HepG2 (cell line): Measurements from ENCODE around the gene GJB1. TPM values are rescaled to one million over a fixed set of nuclear protein-coding genes. Genes with fewer than 3 reads are reported as not detected.

ENCODE experiments used
- CEBPG ChIP-seq: IDR thresholded peaks from 2 replicates; pipeline ENCODE4 v1.6.1; 2016
- KDM1A ChIP-seq: IDR thresholded peaks from 2 replicates; pipeline ENCODE4 v1.6.1; 2016; ENCODE audit warnings: missing compliant biosample characterization
- KDM5B ChIP-seq: sonication (generic); formaldehyde crosslinking; IDR thresholded peaks from 2 replicates; pipeline ENCODE4 v1.4.0; 2020; ENCODE audit warnings: missing genetic modification reagents, mild to moderate bottlenecking, borderline replicate concordance
- KMT2B ChIP-seq: IDR thresholded peaks from 2 replicates; pipeline ENCODE4 v1.6.1; 2016; ENCODE audit warnings: missing genetic modification reagents, missing compliant biosample characterization
- MZF1 ChIP-seq: sonication (generic); formaldehyde crosslinking; IDR thresholded peaks from 2 replicates; pipeline ENCODE4 v1.8.1; 2023; ENCODE audit warnings: mild to moderate bottlenecking, missing genetic modification reagents, borderline replicate concordance
- NAIF1 ChIP-seq: sonication (generic); formaldehyde crosslinking; IDR thresholded peaks from 2 replicates; pipeline ENCODE4 v1.5.0; 2020; ENCODE audit warnings: mild to moderate bottlenecking, missing genetic modification reagents, borderline replicate concordance
- PAWR ChIP-seq: sonication (generic); formaldehyde crosslinking; IDR thresholded peaks from 2 replicates; pipeline ENCODE4 v1.4.0; 2020; ENCODE audit warnings: missing genetic modification reagents, mild to moderate bottlenecking, borderline replicate concordance
- REPIN1 ChIP-seq: sonication (generic); formaldehyde crosslinking; IDR thresholded peaks from 2 replicates; pipeline ENCODE4 v1.8.0; 2022; ENCODE audit warnings: missing genetic modification reagents, low read depth, mild to moderate bottlenecking, borderline replicate concordance
- RFX5 ChIP-seq: IDR thresholded peaks from 2 replicates; pipeline ENCODE4 v1.6.1; 2011; ENCODE audit warnings: low read depth, low read length, improper control_type of control experiment
- STAG1 ChIP-seq: sonication (generic); formaldehyde crosslinking; IDR thresholded peaks from 2 replicates; pipeline ENCODE4 v1.4.0; 2020; ENCODE audit warnings: missing genetic modification reagents
- TCF7 ChIP-seq: sonication (generic); IDR thresholded peaks from 2 replicates; pipeline ENCODE4 v1.6.1; 2016; ENCODE audit warnings: antibody characterized with exemption, low read depth
- ZFX ChIP-seq: sonication (generic); formaldehyde crosslinking; IDR thresholded peaks from 2 replicates; pipeline ENCODE4 v1.4.0; 2020; ENCODE audit warnings: mild to moderate bottlenecking, low read depth, missing genetic modification reagents, moderate library complexity
- ZMYM2 ChIP-seq: sonication (generic); formaldehyde crosslinking; IDR thresholded peaks from 2 replicates; pipeline ENCODE4 v1.8.0; 2022; ENCODE audit warnings: mild to moderate bottlenecking, missing genetic modification reagents
- ZMYM4 ChIP-seq: sonication (generic); formaldehyde crosslinking; IDR thresholded peaks from 2 replicates; pipeline ENCODE4 v1.8.1; 2023; ENCODE audit warnings: mild to moderate bottlenecking, missing genetic modification reagents
- ZNF160 ChIP-seq: sonication (generic); formaldehyde crosslinking; IDR thresholded peaks from 2 replicates; pipeline ENCODE4 v1.8.0; 2022; ENCODE audit warnings: mild to moderate bottlenecking, inconsistent platforms, missing genetic modification reagents
- ZNF205 ChIP-seq: IDR thresholded peaks from 2 replicates; pipeline ENCODE4 v1.6.1; 2018; ENCODE audit warnings: missing biosample characterization, missing genetic modification reagents
- ZNF230 ChIP-seq: sonication (generic); formaldehyde crosslinking; IDR thresholded peaks from 2 replicates; pipeline ENCODE4 v1.4.0; 2020; ENCODE audit warnings: mild to moderate bottlenecking, missing genetic modification reagents
- ZNF737 ChIP-seq: sonication (generic); formaldehyde crosslinking; IDR thresholded peaks from 2 replicates; pipeline ENCODE4 v1.5.0; 2020; ENCODE audit warnings: missing genetic modification reagents, mild to moderate bottlenecking, borderline replicate concordance
- ZNF768 ChIP-seq: sonication (generic); formaldehyde crosslinking; IDR thresholded peaks from 2 replicates; pipeline ENCODE4 v1.4.0; 2020; ENCODE audit warnings: missing genetic modification reagents
- ZSCAN12 ChIP-seq: sonication (generic); formaldehyde crosslinking; IDR thresholded peaks from 2 replicates; pipeline ENCODE4 v1.9.0; 2021; ENCODE audit warnings: mild to moderate bottlenecking, missing genetic modification reagents
- ZSCAN9 ChIP-seq: IDR thresholded peaks from 2 replicates; pipeline ENCODE4 v1.6.1; 2016; ENCODE audit warnings: borderline replicate concordance
- polyA plus RNA-seq, 8 experiments: library from polyadenylated mRNA; depleted of rRNA in 3 of 8; stranded (reverse) in 7 of 8; unstranded in 1 of 8; fragments of >200 nt; fragmentation: Illumina TruSeq in 4 of 8; extraction: Trizol in 4 of 8; gene quantifications; 2 replicates each; pipeline versions ENCODE4 v1.2.1 to v1.2.3, GENCODE V29; 2011 to 2016; ENCODE audit warnings: low read depth in 4 of 8, missing spikeins in 1 of 8, mixed read lengths in 1 of 8; ENCODE audit not compliant: insufficient read depth in 1 of 8
- total RNA-seq, 5 experiments: library from RNA; depleted of rRNA; stranded (reverse); fragments of >200 nt; fragmentation: Illumina TruSeq; extraction: Trizol; gene quantifications; 2 replicates each; pipeline ENCODE4 v1.2.3, GENCODE V29; 2016; ENCODE audit warnings: low read depth in 1 of 5
- TF ChIP-seq, protein P1 (sequence below): IDR thresholded peaks from 2 replicates; pipeline ENCODE4 v1.6.1; 2016; ENCODE audit warnings: missing biosample characterization, missing genetic modification reagents, low read depth
- TF ChIP-seq, protein P2 (sequence below): sonication (generic); formaldehyde crosslinking; conservative IDR thresholded peaks from 2 replicates; pipeline ENCODE4 v1.4.0; 2020; ENCODE audit warnings: missing genetic modification reagents
- TF ChIP-seq, protein P3 (sequence below): sonication (generic); formaldehyde crosslinking; IDR thresholded peaks from 2 replicates; pipeline ENCODE4 v1.5.0; 2020; ENCODE audit warnings: missing genetic modification reagents, mild to moderate bottlenecking, borderline replicate concordance
- TF ChIP-seq, protein P4 (sequence below): sonication (generic); formaldehyde crosslinking; IDR thresholded peaks from 2 replicates; pipeline ENCODE4 v1.9.0; 2021; ENCODE audit warnings: missing genetic modification reagents, borderline replicate concordance

GJB1 gene
- total and polyA plus RNA-seq, 2 of the 13 experiments (the other 11 are each of a cell fraction or from before 2014, with no cell fraction given), result 111 to 161 TPM

DNA sequence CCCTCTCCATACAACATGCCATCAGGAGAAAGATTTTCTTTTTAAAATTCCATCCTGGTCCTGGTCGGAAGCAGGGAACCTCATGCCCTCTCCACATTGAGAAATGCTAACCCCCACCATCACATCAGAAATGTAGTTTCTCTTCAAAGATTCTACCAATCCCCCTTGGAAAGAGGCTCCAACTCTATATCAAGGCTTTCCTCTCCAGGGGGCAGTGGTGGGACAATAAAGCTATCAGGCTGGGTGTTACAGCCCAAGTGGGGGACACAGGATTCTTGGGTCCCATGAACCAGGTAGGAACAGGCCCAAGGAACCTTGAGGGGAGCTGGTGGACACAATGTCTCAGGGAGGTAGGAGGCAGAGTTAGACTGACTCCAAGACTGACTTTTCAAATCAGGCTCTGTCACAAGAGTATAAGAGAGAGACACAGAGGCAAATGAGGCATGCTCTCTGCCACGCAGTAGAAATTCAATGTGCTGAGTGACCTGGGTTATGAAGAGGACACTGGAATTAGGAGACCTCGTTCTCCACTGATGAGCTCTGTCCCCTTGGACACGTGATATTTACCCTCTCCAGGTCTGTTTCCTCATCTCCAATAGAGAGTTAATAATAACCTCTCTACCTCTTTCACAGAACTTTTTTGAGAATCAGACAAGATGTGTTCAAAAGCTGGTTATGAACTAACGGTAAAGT, 4.5 kb downstream of the GJB1 start (continued):
- TF ChIP-seq, protein P1, sequence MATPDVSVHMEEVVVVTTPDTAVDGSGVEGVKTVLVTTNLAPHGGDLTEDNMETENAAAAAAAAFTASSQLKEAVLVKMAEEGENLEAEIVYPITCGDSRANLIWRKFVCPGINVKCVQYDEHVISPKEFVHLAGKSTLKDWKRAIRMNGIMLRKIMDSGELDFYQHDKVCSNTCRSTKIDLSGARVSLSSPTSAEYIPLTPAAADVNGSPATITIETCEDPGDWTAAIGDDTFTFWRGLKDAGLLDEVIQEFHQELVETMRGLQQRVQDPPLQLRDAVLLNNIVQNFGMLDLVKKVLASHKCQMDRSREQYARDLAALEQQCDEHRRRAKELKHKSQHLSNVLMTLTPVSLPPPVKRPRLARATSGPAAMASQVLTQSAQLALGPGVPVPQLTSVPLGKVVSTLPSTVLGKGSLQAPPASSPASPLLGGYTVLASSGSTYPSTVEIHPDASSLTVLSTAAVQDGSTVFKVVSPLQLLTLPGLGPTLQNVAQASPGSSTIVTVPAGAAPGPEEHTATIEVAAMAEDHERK (CRISPR knock-in tag), result no peak
- TF ChIP-seq ZMYM2 (CRISPR knock-in tag) (no peak), MZF1 (CRISPR knock-in tag) (no peak), KDM5B (no peak), ZFX (no peak; the same call in 1 of the 2 replicates), REPIN1 (no peak), ZNF160 (CRISPR knock-in tag) (no peak), ZNF205 (CRISPR knock-in tag) (0 out of 2 replicates have a peak, but pooled peaks have one; percentile 27), ZMYM4 (CRISPR knock-in tag) (no peak), NAIF1 (CRISPR knock-in tag) (no peak), STAG1 (peak; percentile 18; the same call in 1 of the 2 replicates), TCF7 (no peak), ZNF230 (CRISPR knock-in tag) (no peak), ZSCAN12 (no peak), KMT2B (CRISPR knock-in tag) (no peak; the same call in 1 of the 2 replicates), RFX5 (no peak), KDM1A (CRISPR knock-in tag) (no peak), PAWR (no peak), ZSCAN9 (0 out of 2 replicates have a peak, but pooled peaks have one; percentile 13), ZNF737 (CRISPR knock-in tag) (no peak), CEBPG (no peak), ZNF768 (no peak)
- TF ChIP-seq, protein P2, sequence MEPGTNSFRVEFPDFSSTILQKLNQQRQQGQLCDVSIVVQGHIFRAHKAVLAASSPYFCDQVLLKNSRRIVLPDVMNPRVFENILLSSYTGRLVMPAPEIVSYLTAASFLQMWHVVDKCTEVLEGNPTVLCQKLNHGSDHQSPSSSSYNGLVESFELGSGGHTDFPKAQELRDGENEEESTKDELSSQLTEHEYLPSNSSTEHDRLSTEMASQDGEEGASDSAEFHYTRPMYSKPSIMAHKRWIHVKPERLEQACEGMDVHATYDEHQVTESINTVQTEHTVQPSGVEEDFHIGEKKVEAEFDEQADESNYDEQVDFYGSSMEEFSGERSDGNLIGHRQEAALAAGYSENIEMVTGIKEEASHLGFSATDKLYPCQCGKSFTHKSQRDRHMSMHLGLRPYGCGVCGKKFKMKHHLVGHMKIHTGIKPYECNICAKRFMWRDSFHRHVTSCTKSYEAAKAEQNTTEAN (CRISPR knock-in tag), result no peak
- TF ChIP-seq, protein P3, sequence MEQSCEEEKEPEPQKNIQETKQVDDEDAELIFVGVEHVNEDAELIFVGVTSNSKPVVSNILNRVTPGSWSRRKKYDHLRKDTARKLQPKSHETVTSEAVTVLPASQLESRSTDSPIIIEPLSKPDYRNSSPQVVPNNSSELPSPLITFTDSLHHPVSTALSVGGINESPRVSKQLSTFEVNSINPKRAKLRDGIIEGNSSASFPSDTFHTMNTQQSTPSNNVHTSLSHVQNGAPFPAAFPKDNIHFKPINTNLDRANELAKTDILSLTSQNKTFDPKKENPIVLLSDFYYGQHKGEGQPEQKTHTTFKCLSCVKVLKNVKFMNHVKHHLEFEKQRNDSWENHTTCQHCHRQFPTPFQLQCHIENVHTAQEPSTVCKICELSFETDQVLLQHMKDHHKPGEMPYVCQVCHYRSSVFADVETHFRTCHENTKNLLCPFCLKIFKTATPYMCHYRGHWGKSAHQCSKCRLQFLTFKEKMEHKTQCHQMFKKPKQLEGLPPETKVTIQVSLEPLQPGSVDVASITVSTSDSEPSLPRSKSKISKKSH, result no peak
- TF ChIP-seq, protein P4, sequence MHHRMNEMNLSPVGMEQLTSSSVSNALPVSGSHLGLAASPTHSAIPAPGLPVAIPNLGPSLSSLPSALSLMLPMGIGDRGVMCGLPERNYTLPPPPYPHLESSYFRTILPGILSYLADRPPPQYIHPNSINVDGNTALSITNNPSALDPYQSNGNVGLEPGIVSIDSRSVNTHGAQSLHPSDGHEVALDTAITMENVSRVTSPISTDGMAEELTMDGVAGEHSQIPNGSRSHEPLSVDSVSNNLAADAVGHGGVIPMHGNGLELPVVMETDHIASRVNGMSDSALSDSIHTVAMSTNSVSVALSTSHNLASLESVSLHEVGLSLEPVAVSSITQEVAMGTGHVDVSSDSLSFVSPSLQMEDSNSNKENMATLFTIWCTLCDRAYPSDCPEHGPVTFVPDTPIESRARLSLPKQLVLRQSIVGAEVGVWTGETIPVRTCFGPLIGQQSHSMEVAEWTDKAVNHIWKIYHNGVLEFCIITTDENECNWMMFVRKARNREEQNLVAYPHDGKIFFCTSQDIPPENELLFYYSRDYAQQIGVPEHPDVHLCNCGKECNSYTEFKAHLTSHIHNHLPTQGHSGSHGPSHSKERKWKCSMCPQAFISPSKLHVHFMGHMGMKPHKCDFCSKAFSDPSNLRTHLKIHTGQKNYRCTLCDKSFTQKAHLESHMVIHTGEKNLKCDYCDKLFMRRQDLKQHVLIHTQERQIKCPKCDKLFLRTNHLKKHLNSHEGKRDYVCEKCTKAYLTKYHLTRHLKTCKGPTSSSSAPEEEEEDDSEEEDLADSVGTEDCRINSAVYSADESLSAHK, result no peak
